GM18868 (cell line): Measurements from ENCODE around the gene GRAP2.

Source experiments
- ATAC-seq: cut with Tn5 transposase; IDR thresholded peaks from one replicate; pipeline ENCODE4 v1.9.1; 2021; ENCODE audit warnings: mild to moderate bottlenecking, moderate library complexity; ENCODE audit not compliant: unreplicated experiment

GRAP2 gene

DNA sequence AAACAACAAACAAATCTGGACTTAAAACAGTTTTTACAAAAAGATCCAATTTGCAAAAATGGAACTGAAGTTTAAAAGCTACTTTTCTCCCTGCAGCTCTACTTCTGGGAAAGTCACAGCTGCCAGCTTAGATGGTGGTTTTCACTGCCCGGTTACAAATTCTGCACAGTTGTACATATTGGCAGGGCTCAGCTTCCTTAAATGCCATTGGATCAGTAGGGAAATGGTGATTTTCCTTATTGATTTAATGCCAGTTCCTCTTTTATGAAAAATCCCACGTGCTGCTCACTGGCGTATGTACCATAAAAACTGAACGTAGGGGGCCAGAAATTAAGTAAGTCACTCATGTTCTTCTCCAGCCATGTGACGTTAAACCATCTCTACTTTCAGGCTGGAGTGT lies 22.8 kb downstream of the GRAP2 start:
- no peak for ATAC-seq

- ATAC-seq: no peak
Measured at GRCh38 chr22:39924286-39924685, 23.4 kb downstream of the GRAP2 start.

DNA sequence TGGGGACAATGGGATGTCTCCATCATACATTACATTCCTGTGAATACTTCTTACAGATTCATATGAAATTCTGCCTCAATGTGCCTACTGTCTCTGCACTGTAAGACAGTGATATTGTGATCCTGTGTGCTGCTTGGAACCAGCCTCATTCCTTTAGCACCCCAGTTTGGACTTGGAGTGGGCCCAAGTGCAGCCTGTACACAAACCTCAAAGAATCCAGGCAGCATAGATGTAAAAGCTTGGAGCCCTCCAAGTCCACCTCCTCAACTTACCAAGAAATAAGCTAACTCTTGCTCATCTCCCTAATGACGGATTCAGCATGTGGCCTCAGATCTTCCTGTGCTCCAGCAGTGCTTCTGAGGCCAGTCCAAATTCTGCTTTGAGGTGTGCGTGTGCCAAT lies 24.4 kb downstream of the GRAP2 start:
- ATAC-seq: no peak

DNA sequence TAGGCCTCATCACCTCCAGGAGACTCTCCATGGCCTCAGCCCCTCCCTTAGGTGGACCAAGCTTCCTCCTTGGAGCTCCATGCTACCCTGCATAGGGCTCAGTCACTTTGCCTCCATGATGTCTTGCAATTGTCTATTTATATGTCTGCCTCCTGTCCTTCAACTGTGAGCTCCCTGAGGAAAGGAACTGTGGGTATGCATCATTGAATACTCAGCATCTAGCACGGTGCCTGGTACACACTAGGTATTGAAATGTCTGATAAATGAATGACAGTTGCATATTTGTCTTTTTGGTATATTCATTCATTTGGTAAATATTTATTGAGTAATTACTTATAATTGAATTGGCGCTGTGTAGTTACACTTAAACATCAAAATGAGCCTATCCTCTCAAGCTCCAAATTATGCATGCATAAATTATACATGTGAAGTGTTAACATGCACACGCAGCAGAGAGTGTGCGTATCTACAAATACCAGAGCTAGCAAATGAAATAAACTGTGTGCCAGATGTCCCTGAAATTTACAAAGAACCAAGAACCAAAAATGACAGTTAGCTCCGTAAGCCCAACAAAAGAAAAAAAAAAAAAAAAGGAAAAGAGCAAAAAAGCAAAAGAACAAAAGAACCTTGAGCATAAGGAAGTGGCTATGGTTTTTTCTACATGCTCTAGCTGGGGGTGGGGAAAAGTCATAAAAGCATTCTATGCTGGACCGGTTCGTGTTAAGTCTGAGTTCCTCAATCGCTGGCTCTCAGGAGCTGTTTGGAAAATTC lies 25.2 kb downstream of the GRAP2 start:
- ATAC-seq: no peak

DNA sequence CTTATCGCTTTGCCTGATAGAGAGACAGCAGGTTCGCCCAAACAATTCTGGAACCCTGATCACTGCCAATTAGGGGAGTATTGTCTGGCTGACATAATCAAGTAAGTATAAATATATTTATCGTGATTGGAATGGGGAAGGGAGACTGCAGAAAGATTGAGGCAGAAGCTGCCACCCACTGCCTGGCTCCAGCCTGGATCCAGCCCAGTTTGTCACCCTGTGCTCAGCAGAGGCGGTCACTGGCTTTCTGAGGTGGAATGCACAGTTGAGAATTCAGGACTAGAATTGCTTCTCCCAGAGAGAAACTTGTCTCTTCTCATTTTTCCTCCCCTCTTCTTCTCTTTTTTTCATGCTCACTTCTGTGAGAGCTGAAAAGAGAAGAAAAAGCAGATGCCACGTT lies 25.9 kb downstream of the GRAP2 start:
- ATAC-seq: no peak

- ATAC-seq: no peak
Measured at GRCh38 chr22:39927544-39927943, 26.7 kb downstream of the GRAP2 start.

- ATAC-seq: no peak
Measured at GRCh38 chr22:39928536-39929520, 27.9 kb downstream of the GRAP2 start.

GRCh38 chr22:39931251-39931650 lies 30.4 kb downstream of the GRAP2 start:
- ATAC-seq: no peak

- no peak for ATAC-seq
Measured at GRCh38 chr22:39932166-39932565, 31.3 kb downstream of the GRAP2 start.

DNA sequence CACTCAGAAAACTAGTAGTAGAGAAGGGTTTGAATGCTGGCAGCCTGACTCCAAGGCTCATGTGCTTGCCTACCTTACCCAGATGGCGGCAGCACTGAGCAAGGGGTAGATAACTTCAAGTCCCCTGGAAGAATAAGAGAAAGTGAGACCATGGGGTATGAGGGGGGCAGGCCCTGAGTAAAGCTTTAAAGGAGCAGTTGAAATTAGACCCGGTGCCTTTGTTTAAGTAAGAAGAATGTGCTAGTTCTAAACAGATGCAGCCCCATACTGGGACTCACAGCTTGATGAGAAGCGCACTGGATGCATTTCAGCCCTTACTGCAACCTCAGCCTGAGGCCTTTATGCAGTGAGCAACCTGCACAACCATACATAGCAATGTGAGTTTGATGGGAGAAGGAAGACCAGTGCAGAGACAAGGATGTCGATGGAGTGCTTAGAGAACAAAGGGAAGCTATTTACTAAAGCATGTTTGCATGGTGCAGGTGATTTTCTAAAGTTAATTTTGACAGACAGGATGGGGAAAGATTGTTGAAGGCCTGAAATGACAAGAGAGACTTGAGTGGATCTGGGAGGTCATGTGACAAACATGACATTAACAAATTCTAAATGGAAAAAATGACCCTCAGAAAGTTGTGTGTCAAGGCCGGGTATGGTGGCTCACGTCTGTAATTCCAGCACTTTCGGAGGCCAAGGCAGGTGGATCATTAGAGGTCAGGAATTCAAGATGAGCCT lies 32.2 kb downstream of the GRAP2 start:
- ATAC-seq: no peak

- no peak for ATAC-seq
Measured at GRCh38 chr22:39933741-39934140, 32.9 kb downstream of the GRAP2 start.

DNA sequence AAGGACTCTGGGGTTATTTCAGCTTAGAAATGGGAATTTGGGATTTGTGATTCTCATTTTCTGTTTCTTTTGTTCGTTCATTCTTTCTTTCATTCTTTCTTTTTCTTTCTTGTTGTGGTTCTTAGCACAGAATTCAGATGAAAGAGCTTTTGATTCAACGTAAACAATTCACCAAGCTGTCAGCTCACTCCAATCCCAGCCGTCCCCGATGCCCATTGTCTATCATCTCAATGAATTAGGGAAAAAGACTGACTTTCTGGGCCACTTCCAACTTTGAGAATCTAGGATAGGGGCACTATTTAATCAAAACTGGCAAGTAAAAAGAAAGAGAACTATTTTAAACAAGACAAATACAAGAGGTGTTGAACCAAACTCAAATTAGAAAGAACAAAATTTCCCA lies 34.2 kb downstream of the GRAP2 start:
- ATAC-seq: no peak

GRCh38 chr22:39935612-39936011 lies 34.7 kb downstream of the GRAP2 start:
- ATAC-seq: no peak

- ATAC-seq: no peak
Measured at GRCh38 chr22:39936523-39937145, 35.8 kb downstream of the GRAP2 start.

DNA sequence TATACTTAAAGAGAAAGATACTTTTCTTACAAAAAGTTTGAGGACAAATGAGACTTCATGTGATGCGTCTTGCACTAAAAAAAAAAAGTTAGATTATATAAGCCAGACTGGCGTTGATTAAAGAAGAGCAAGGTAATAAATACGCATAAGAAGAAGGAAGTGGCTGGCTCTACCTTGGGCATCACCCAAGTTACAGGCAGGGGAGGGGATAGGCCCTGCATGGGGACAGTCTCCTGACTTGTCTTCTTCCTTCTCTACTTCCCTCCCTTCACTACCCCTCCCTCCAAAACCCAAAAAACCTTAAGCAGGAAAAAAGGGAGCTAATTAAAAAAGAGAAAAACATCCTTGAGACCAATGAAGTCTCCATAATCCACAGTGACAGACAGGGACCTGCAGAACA lies 37.0 kb downstream of the GRAP2 start:
- ATAC-seq: no peak

DNA sequence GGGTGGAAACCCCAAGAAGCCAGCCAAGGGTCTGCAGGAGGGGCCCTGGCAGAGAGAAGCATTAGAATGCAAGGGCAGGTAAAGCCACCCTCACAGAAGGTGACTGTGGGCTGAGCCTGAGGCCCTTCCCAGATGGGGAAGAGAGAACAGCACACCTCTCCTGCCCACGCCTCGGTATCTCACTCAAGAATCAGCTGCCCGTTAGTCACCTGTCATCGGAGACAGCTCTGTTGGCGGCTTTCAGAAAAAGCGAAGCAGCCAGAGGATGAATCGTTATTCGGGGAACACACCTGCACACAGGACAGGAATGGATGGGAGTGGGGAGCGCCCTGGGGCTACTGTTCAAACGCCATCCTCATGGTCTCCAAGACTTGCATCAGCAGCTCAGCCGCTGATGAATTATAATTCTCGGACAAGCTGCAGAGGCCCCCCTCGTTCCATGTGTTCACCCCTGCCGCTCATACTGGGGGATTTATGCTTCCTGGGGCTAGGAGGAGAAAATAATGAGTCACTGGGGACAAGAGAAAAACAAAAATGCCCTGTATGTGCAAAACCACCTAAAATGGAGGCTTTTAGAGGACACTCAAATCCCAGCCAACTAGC lies 37.7 kb downstream of the GRAP2 start:
- no peak for ATAC-seq

- no peak for ATAC-seq
Measured at GRCh38 chr22:39939830-39940229, 38.9 kb downstream of the GRAP2 start.

DNA sequence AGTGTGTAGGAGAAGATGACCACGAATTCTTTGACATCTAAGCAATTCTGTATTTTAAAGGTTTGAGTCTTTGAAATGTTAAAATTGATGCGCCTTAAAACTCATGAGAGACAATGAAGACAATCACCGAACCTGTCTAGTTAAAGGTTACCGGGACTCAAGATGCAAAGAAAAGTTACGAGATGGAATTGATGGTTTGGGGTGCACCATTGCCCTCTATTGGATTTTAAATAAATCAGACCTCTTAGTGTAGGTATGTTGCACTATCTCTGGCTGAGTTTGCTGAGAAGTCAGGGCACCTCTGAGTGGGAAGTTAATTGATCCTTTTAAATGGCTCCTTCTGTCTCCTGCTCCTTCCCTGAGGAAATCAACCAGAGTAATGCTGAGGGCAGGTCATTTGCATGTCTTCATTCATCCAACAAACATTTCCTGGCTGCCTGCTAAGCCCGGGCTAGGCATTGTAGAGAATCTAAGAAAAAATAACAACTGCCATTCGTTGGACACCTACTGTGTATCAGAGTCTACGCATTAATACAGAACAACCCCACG lies 39.9 kb downstream of the GRAP2 start:
- no peak for ATAC-seq

GRCh38 chr22:39941601-39942000 lies 40.7 kb downstream of the GRAP2 start:
- no peak for ATAC-seq
